Activated CD8-positive, alpha-beta memory T cell treated with anti-CD3 and anti-CD28 coated beads for 24 hours (primary cell): ENCODE results near the gene FRAS1.

ENCODE experiments used
- DNase-seq: peaks from one replicate; pipeline ENCODE4 v3.0.0-alpha.2; 2020

Gene FRAS1

DNA sequence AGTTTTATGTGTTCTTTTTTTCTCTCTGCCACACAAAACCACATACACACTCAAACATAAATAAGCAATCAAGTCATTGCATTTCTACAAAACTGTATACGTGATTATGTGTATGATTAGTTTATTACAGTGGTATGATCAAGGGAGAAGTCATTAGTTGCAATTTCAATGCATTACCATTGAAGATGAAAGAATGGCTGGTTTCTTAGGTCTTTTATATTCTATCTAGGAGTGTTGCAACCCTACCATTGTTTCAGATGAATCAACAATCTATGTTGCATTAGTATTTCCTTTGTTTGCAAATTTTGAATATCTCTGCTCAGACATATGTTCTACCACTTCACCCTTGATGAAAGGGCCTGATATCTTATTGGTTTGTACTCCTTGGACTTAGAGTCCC is 501.3 kb downstream of the FRAS1 start:
- no peak for DNase-seq

GRCh38 chr4:78560296-78560963 is 503.3 kb downstream of the FRAS1 start:
- DNase-seq = no peak

DNA sequence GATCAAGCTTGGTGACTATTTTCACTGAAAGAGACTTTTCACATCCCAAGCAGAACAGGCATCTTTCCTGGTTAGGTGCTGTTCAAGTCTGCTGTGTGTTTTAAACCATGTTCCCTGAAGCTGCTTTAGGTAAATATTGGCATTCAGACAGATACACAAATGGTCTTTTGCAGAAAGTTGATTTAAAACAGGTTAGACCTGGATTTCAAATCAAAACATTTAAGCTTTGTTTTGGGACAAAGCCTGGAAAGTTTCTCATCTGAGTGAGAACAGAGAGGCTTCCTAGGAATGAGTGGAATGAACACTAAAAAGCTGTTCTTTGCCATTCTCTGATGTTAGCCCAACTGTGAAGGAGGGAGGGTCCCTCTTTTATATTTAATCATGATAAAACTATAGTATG is 504.6 kb downstream of the FRAS1 start:
- no peak for DNase-seq

GRCh38 chr4:78562687-78563086 is 505.6 kb downstream of the FRAS1 start:
- no peak for DNase-seq

GRCh38 chr4:78565971-78566372 is 508.8 kb downstream of the FRAS1 start:
- no peak for DNase-seq

- DNase-seq = no peak
Measured at GRCh38 chr4:78566834-78567499, 509.8 kb downstream of the FRAS1 start.

DNA sequence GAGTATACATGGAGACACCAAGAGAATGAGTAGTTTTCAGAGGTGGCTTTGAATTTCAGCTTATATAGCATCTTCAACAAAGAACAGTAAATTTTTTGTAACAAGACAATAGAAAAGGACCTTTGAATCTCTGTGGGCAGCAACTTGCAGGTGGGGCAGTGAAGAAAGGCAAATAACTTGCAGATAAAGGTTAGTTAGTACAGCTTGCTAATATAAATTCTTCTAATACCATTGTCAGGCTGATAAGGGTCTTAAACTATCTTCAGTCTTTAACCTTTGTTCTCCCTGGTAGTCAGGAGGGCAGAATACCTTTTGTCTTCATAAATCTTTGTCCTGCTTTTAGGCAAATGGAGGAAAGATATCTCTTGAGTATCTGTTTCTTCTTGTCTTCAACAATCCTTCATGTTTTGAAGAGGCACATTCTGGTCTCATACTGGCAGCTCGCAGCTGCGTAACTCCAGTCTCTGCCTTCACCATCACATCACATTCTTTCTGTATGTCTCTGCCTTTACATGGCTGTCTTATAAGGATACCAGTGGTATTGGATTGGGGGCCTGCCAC is 510.5 kb downstream of the FRAS1 start:
- no peak for DNase-seq

GRCh38 chr4:78568640-78569305 is 511.6 kb downstream of the FRAS1 start:
- no peak for DNase-seq

DNA sequence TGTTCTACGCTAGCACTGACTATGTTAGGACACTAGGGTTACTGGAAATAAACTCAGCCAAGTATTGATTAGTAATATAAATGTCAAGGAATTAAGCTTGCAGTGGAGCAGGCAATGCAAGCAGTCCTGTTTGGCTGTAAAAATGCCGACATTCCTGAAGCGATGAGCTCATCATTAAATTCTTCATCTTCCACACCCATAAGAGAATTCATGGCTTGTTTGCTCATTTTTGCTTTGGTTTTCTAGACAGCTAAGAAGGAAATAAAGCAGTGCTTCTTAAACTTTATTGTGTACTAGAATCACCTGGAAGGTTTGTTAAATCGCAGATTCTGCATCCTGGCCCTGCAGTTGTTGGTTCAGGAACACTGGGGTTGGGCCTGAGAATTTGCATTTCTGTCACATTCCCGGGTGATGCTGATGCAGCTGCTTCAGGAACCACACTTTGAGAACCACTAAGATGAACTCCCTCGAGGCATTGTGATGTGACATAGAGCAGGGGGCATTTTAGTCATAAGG is 512.2 kb downstream of the FRAS1 start:
- DNase-seq = no peak

DNA sequence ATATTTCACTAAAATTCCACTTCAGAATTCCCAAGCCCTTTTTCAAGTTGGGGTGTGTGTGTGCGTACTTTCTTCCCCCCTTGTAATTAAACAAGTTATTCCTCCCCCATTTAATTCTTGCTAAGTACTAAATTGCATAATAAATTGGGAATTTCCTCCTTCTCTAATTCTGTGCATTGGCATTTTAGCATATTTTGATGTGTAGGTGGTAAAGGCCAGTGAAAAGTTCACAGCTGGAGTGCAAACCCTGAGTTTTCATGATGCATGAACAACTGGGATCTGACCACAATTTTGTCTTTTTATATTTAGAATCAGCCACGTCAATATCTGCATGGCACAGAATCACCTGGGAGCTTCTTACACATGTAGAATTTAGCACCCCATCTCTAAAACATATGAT is 513.0 kb downstream of the FRAS1 start:
- no peak for DNase-seq

GRCh38 chr4:78571804-78572203 is 514.7 kb downstream of the FRAS1 start:
- no peak for DNase-seq

- no peak for DNase-seq
Measured at GRCh38 chr4:78578674-78579425, 521.7 kb downstream of the FRAS1 start.

DNA sequence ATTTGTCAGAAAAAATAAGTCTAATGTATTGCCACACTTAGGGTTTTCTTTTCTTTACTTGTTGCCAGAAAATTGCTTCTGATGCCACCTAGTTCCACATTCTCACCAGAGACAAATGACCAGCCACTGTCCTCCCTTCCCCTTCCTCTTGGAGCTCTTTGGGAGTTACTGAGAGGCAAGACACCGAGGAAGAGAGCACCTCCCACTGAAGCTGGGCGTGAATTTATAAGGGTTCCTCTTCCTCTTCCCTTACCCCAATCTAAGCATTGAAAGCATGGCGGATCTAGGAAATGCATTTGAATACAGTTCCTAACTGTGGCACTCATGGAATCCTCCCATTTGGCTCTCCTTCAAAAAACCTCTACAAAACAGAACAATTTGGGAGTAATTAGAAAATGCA is 524.5 kb downstream of the FRAS1 start:
- DNase-seq = no peak

- no peak for DNase-seq
Measured at GRCh38 chr4:78584863-78585547, 527.9 kb downstream of the FRAS1 start.

- no peak for DNase-seq
Measured at GRCh38 chr4:78585633-78586032, 528.5 kb downstream of the FRAS1 start.

DNA sequence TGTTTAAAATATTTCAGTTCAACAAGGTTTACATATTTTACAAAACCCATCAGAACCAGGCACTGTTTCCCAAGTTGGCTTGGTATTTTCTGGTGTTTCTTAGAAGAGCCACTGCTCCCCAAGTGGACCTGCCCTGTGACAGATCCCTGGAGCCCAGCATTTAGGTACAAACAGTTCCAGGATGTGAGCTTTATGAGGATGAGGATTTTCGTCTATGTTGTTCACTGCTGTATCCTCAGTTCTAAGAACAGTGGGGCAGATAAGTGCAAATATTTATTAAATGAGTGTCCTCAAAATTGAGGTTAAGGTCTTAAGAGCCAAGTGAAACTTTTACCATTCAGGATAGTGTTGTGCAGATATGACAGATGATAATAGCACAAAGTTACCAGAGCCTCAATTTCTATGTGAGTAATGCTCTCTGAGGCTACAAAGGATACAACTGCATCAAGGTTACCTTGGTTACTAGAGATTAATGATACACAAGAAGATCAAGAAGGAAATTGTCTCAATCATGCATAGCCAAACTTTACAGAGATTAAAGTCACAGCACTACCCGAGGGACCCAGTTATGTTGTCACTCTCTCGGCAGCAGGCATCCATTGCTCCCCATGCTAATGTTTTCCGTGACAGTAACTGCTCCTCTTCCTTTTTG is 531.9 kb downstream of the FRAS1 start:
- DNase-seq = no peak

DNA sequence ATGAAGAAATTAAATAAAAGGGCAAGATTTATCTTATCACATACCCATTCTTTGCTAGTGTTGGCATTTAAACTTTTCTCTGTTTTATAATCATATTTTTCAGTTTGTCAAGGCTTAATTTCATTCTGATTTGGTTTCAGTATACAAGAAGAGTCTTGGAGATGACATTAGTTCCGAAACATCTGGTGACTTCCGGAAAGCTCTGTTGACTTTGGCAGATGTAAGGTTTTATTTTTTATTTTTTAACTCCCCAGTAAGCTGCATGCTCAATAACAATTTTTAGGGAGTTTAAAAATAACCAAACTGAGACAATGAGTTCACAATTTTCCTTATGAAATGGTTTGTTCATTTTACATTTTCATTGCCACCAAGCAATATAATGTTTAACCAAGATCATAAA is 534.3 kb downstream of the FRAS1 start:
- DNase-seq = no peak

- no peak for DNase-seq
Measured at GRCh38 chr4:78592088-78592783, 535.1 kb downstream of the FRAS1 start.
